ENCODE results near the gene RMDN2.

RMDN2 gene

GRCh38 chr2:38045811-38046210 lies 120.7 kb downstream of the RMDN2 start:
- no peak for DNase-seq (ENCODE audit: low spot score)

DNA sequence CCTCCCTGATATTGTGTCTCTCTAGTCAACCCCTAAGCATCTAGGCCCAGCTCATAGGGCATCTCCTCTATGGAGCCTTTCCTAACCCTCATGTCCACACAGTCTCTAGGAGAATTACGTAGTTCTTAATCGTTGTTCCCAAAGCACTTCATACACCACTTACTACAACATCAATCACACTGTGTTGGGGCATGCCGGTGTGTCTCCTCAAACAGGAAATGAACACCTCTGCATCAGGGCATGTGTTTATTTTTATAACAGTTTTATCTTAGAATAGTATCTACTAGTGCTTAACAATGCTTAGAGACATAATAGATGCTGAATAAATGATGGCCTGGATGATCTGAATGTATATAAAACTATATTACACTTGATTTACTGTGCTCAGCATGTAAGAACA lies 131.1 kb downstream of the RMDN2 start:
- DNase-seq (ENCODE audit: low spot score) = no peak

DNA sequence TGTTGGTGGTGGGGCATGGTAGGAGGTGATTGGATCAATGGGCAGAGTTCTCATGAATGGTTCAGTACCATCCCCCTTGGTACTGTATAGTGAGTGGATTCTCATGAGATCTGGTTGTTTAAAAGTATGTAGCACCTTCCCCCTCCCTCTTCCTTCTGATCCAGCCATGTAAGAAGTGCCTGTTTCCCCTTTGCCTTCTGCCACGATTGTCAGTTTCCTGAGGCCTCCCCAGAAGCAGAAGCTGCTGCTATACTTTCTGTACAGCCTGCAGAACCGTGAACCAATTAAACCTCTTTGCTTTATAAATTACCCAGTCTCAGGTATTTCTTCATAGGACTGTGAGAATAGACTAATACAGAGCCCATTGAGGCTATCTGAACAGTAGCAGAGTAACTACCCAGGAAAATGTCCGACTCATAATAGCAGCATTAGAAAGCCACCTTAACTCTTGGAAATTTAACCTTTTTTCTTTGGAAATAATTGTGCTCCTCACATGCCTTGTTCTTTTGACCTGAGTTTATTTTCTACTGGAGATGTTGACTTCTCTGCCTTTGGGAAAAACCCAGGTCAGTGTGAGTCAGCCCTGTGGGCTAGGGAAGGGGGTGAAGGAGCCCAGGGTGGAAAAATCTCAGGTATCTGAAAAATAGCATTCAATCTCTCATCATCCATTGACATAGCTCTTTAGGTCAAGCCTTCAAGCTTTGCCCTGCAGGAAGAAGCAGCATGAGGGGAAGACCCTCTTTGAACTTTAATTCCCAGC lies 132.7 kb downstream of the RMDN2 start:
- DNase-seq (ENCODE audit: low spot score) = no peak

GRCh38 chr2:38060236-38061018 lies 135.3 kb downstream of the RMDN2 start:
- no peak for DNase-seq (ENCODE audit: low spot score)

- DNase-seq (ENCODE audit: low spot score) = no peak
These were observed 139.9 kb downstream of the RMDN2 start for GRCh38 chr2:38064801-38065501.

- no peak for DNase-seq (ENCODE audit: low spot score)
These were observed 140.5 kb downstream of the RMDN2 start for GRCh38 chr2:38065502-38066135.

- DNase-seq (ENCODE audit: low spot score) = no peak
These were observed 141.5 kb downstream of the RMDN2 start for GRCh38 chr2:38066421-38067115.
